ENCODE measurements around the gene VASP.

The VASP gene

DNA sequence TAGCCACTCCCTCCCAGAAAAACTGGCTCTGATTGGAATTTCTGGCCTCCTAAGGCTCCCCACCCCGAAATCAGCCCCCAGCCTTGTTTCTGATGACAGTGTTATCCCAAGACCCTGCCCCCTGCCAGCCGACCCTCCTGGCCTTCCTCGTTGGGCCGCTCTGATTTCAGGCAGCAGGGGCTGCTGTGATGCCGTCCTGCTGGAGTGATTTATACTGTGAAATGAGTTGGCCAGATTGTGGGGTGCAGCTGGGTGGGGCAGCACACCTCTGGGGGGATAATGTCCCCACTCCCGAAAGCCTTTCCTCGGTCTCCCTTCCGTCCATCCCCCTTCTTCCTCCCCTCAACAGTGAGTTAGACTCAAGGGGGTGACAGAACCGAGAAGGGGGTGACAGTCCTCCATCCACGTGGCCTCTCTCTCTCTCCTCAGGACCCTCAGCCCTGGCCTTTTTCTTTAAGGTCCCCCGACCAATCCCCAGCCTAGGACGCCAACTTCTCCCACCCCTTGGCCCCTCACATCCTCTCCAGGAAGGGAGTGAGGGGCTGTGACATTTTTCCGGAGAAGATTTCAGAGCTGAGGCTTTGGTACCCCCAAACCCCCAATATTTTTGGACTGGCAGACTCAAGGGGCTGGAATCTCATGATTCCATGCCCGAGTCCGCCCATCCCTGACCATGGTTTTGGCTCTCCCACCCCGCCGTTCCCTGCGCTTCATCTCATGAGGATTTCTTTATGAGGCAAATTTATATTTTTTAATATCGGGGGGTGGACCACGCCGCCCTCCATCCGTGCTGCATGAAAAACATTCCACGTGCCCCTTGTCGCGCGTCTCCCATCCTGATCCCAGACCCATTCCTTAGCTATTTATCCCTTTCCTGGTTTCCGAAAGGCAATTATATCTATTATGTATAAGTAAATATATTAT is 33.3 kb upstream of the VASP start:
- no peak for DNase-seq (ENCODE audit: extremely low read depth in 1 of 2, low read depth in 1 of 2)

GRCh38 chr19:45474606-45475521 is 32.4 kb upstream of the VASP start:
- no peak for DNase-seq (ENCODE audit: extremely low read depth in 1 of 2, low read depth in 1 of 2)

DNA sequence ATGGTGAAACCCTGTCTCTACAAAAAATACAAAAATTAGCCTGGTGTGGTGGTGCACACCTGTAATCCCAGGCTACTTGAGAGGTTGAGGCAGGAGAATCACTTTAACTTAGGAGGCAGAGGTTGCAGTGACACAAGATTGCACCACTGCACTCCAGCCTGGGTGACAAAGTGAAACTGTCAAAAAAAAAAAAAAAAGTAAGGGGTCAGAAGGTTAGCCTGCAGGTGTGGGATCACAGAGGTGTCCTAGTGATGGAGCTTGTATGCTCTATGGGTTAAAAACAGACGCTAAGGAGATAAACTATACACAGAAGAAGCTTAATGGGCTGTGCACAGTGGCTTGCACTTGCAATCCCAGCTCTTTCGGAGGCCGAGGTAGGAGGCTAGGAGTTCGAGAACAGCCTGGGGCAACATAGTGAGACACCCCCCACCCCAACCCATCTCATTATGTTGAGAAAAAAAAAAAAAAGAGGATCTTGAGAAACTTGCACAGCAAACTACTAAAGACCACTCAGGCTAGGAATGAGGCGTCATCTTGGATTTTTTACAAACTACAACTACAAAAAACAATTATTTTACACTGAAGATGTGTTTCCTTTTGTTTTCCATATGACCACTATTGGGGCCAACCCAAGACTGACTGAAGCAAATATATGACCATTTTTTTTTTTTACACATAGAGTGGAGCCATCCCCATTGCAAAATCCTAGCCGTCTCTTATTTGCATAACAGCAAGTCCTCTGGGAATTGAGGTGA is 31.6 kb upstream of the VASP start:
- DNase-seq (ENCODE audit: extremely low read depth in 1 of 2, low read depth in 1 of 2): no peak

DNA sequence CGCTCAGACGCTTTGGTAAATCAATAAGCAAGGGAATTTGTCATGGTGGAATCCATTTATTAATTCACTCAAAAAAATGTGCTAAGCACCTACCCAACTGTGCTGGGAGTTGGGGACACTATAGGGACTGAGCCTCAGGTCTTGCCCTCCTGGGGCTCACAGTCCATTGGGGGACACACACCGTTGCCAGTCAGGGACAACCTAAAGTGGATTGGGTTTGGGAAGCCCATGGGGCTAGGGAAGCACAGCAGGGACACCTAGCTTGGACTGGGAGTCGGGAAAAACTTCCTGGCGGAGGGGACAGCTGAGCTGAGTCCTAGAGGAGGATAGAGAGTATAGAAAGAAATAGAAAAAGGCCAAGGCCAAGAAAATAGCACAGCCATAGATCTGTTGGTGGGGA is 31.0 kb upstream of the VASP start:
- no peak for DNase-seq (ENCODE audit: extremely low read depth in 1 of 2, low read depth in 1 of 2)

DNA sequence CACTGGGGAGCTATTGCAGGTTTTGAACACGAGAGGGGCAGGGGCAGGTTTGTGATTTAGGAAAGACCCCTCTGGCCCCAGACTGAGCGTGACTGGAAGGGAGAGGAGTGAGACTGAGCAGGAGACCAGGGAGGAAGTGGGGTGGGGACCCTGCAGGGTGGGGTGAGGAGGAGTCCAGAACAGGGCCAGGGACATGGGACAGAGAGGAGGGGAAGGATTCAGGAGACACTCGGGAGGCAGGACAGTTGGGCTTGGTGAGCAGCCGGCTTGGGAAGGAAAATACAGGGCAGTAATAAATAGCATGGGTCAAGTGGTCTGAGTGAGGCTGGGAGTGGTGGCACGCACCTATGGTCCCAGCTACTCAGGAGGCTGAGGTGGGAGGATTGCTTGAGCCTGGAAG is 30.1 kb upstream of the VASP start:
- no peak for DNase-seq (ENCODE audit: extremely low read depth in 1 of 2, low read depth in 1 of 2)

- DNase-seq (ENCODE audit: extremely low read depth in 1 of 2, low read depth in 1 of 2): no peak
These were observed 29.4 kb upstream of the VASP start for GRCh38 chr19:45477713-45478453.

DNA sequence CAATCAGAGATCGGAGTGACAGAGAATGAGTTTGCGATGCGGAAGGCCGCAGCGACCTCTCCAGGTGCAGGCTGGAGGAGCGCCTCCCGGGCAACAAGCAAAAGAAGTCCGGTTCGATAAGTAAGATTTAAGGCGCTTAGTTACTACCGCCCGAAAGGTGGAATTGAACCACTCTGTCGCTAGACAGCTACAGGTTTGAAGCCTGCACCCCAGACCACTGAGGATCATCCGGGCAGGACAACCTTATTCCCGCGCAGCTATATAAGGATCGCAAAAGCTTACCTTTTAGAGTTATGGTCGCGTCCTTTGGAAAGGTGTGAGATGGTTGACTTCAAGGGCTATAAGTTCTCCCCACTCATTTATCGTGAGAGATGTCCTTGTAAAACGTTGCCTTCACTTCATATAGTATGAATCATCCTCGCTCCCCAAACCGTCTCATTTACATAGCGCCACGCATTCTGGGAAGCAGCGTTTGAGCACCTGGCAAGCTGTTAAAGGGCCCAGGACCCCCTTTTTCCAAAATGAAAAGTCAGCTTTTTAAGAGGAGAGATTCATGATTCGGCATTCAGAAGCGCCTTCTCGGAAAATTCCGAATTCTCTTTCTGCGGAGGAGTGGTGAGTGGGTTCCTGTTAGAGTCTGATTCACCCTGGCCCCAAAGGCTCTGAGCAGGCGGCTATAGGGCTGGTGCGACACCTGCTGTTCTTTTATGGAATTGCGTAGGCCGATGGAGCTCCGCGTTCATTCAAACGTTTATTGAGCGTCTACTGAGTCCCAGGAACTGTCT is 28.6 kb upstream of the VASP start:
- peak; percentile 75 to 85 for DNase-seq (ENCODE audit: extremely low read depth in 1 of 2, low read depth in 1 of 2)

DNA sequence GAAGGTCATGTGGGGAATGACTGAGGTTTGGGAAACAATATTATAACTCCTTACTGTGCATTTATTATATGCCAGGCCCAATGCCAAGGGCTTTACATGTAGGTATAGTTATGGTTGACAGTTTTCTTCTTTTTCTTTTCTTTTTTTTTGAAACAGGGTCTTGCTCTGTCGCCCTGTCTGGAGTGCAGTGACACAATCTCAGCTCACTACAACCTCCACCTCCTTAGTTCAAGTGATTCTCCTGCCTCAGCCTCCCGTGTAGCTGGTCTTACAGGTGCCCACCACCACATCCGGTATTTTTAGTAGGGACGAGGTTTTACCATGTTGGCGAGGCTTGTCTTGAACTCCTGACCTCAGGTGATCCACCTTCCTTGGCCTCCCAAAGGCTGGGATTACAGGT is 24.2 kb upstream of the VASP start:
- DNase-seq (ENCODE audit: extremely low read depth in 1 of 2, low read depth in 1 of 2): no peak

DNA sequence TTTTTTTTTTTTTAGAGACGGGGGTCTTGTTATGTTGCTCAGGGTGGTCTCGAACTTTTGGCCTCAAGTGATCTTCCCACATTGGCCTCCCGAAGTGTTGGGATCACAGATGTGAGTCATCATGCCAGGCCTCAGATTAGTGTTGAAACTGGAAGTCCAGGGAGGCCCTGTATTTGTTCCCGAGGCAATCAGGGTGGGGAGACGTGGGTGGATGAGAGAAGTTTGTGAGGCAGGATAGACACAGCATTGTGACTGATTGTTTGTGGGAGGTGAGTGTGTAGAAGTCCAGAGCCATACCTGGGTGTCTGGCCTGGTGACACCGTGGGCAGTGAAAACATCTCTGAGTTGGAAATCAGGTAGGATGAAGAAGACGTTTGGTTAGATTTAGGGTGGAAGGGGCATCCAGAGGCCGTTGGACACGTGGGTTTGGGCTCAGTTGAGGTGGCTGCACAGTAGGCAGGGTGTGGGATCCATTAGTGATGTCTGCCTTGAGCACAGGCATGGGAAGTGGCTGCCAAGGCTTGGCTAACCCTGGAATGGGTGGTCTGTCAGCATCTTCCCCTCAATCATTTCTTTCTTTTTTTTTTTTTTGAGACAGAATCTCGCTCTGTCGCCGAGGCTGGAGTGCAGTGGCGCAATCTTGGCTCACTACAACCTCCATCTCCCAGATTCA is 22.9 kb upstream of the VASP start:
- no peak for DNase-seq (ENCODE audit: extremely low read depth in 1 of 2, low read depth in 1 of 2)

DNA sequence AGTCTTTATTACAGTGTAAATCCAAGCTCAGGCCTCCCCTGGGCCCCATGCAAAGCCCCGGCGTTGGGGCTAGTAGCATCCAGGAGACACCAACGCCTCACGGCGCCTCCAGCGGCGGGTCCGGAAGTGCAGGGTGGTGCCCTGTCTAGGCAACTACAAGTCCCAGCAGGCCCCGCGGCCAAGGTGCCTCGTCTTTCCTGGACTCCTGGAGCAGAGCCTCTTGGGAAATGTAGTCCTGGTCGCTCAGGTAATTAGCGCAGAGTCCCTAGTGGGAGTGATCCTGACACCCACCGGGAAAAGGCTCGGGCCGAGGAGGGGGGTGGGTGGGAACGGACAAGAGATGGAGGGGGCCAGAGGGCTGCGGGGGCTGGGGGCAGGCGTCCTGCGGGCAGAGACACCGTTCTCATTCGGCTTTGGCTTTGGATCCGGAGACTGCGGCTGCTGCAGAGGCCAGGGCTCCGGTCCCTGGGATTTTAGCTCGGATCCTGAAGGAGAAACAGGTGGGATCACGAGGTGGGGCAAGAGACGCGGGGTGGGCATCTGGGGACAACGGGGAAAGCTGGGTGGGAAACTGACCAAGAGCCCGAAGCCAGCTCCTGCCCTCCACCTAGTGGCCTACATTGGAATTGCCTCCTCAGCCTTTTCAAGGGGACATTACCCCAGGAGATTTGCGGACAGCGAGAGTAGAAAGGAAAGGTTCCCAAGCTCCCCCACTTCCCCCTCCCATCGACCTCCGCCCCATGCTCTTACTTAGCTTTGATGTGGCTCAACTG is 21.8 kb upstream of the VASP start:
- DNase-seq (ENCODE audit: extremely low read depth in 1 of 2, low read depth in 1 of 2): peak; percentile 92 to 99

DNA sequence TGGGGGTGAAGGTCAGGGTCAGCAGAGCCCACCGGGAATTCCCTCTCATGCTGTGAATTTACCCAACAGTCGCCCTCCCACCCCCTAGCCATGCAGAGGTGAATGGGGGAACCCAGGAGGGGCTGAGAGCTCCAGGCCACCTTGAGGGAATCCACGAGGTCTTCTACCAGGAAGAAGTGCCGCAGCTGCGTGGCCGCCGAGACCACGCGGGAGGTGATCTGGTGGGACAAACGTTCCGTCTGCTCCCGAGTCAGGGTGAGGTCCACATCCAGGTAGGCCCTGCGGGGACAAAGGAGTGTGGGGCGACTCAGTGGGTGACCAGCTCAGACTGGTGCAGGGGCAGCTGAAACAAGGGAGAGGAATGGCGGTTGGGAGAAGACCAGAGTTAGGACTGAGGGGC is 18.6 kb upstream of the VASP start:
- DNase-seq (ENCODE audit: extremely low read depth in 1 of 2, low read depth in 1 of 2): no peak

DNA sequence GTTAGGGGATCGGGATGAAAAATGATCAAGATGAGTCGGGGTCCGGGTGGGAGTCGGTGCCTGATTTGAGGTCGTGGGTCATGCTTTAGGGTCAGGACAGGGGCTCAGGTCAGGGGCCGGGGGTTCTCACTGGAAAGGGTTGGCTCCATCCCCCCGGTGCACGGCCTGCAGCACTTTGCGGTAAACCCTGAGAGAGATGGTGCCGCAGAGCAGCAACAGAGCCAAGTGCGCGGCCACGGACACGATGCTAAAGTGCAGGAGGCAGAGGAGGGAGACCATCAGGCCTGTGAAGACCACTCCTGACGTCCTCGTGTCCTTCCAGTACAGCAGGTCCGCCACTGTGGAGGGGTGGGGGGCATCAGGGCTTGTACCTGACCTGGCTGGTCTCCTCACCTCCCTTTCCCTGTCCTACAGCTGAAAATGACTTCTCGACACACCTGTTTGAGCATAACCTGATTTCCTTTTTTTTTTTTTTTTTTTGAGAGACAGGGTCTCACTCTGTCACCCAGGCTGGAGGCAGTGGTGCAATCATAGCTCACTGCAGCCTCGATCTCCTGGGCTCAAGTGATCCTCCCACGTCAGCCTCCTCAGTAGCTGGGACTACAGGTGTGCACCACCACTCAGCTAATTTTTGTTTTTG is 17.9 kb upstream of the VASP start:
- no peak for DNase-seq (ENCODE audit: extremely low read depth in 1 of 2, low read depth in 1 of 2)

DNA sequence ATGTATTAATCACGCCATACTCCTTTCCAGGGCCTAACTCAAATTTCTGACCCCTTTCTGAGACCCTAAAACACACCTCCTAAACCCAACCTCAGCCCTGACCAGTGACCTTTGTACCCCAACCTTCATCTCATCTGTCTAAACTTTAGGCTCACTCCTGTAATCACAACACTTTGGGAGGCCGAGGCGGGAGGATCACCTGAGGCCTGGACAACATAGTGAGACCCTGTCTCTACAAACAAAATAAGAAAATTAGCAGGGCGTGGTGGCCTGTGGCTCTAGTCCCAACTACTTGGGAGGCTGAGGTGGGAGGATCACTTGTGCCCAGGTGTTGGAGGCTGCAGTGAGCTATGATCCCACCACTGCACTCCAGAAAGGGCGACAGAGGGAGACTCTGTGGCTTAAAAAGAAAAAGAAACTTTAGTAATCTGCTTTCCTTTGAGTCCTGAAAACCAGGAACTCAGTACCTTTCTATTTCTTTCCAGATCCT is 15.1 kb upstream of the VASP start:
- no peak for DNase-seq (ENCODE audit: extremely low read depth in 1 of 2, low read depth in 1 of 2)

DNA sequence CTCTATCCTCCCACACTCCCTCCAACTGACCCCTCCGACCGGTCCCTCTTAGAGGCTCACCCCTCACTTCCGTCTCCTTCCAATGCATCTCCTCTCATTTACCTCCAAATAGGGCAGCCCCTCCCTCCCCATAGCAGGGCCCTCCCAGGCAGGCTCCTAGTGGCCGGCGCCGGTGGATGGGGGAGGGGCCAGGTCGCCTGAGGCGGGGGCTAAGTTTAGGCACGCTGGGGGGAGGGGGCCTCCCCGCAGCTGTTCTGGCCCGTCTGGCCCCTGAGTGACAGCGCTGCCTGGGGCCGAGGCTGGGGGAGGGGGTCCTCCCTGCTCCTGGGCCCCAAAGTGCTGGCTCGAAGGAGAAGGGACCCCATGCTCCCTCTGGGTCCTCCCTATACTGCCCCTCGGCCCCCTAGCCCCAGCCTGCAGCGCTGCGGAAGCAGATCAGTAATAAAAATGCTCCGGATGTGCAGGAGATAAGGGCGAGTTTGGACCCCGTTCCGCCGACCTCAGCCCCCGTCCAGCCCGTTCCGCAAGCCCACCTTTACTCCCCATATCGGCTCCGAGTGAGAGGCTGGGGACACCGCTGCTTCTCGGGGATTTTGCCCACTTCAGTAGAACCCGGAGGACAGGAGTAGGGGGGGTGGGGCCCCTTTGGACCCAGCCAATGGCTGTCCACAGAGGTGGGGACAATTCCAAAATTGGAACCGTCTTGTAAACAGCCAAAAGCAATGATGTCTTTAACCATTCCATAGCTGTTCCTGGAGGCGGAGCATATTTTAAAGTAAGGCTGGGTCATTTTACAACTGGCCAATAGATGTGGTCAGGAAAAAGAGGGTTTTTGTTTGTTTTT is 14.4 kb upstream of the VASP start:
- no peak for DNase-seq (ENCODE audit: extremely low read depth in 1 of 2, low read depth in 1 of 2)

GRCh38 chr19:45494261-45494916 is 12.9 kb upstream of the VASP start:
- DNase-seq (ENCODE audit: extremely low read depth in 1 of 2, low read depth in 1 of 2): no peak

DNA sequence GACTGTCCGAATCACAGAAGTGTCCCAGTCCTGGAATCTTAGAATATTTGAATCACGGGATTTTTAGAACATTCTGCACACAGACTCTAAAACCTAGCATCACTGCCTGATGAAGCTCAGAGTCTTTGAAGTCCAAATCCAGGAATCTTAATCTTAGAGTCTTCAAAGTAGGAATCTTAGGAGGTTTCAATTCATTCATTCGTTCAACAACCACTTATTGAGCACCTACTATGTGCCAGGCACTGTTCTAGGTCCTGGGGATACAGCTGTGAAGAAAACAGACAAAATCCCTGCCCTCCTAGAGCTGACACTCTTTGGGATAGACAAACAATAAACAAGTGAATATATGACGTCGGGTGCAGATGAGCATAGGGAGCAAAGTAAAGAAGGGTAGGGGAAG is 12.1 kb upstream of the VASP start:
- DNase-seq (ENCODE audit: extremely low read depth in 1 of 2, low read depth in 1 of 2): no peak

Data from stimulated activated CD8-positive, alpha-beta memory T cell treated with anti-CD3 and anti-CD28 coated beads, Interleukin-7, amount 100 ng/mL, for 48 hours (primary cell).